ENCODE data around the gene LDLRAD4.

DNA sequence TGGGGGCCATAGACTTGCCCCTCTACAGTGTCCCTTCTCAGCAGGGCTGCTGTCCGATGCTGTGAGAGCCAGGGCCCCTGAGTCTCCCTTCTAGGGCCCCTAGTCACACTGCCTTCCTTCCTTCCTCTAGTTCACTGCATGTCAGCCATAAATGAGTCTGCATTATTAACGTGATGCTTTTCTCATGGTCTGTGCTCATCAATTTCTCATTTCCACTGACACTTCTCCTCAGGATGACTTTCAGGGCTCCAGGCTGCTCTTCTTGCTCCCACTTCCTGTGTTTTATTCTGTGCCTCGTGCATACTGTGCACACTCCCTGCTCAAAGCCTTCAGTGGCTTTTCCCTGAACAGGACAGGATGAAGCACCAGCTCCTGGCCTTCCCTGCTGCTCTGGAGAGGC is 361.3 kb downstream of the LDLRAD4 start:
- TF ChIP-seq GATA3 (IDR thresholded peaks at IDR 0.05; ENCODE audit: low read depth, low read length): no peak
- TF ChIP-seq GATA2 (IDR thresholded peaks at IDR 0.05; ENCODE audit: low read depth, low read length): no peak
